ENCODE measurements around the gene ALDOA. TPM values are rescaled to one million over a fixed set of nuclear protein-coding genes. Genes with fewer than 3 reads are reported as not detected.
A peak's percentile ranks its signal among the peaks of the same experiment; 100 is the strongest.

Gene ALDOA
- total and polyA plus RNA-seq, 9 of the 15 experiments (the other 6 are each of a cell fraction or from before 2014, with no cell fraction given) = 311 to 2,224 (median 1,293) TPM

GRCh38 chr16:30083216-30084055 is 17.9 kb downstream of the ALDOA start:
- no peaks in the 10 kb centered on the region for H3K27me3 ChIP-seq (ENCODE audit: control insufficient read depth in 2 of 2, insufficient read depth in 2 of 2, low read length in 2 of 2)
- no peak for DNase-seq (ENCODE audit: extremely low read depth in 1 of 4, low spot score in 3 of 4)
- H2AFZ ChIP-seq (ENCODE audit: low read depth, low read length) = no peak overlapping the region
- CTCF ChIA-PET (ENCODE audit: low intra/inter-chr PET ratio) = no interaction called here
- no peaks in the 10 kb centered on the region for H4K20me1 ChIP-seq (replicated peaks; ENCODE audit: control insufficient read depth, insufficient read depth, low read length)
- 0 out of 4 replicates have a peak overlapping the region, but pooled peaks of 1 of the 2 experiments have one; percentile 11 for H3K9ac ChIP-seq (ENCODE audit: insufficient read depth in 1 of 2, low read depth in 2 of 2, low read length in 2 of 2)
- TF ChIP-seq POU5F1 (IDR thresholded peaks at IDR 0.05; ENCODE audit: borderline replicate concordance, low read depth, low read length, partially characterized antibody) = no peak
- no peak for TF ChIP-seq EP300 (IDR thresholded peaks at IDR 0.05; ENCODE audit: low read length)
- peak; percentile 34 for TF ChIP-seq RBFOX2 (IDR thresholded peaks at IDR 0.05; ENCODE audit: low read depth, low read length)
- no TSS peak for BruUV-seq (replicated peaks)
- peaks cover 78% of the 10 kb centered on the region; the same call in 2 of the 3 replicates for H3K36me3 ChIP-seq (ENCODE audit: control insufficient read depth, insufficient read depth, low read length)
- no peaks in the 10 kb centered on the region for H3K9me1 ChIP-seq (ENCODE audit: control insufficient read depth, insufficient read depth, low read length)
- peaks cover 0 to 25% of the 10 kb centered on the region in 2 experiments; a peak in 2 of 5 replicates for H3K4me1 ChIP-seq (replicated peaks in 1 of 2; ENCODE audit: control insufficient read depth in 2 of 2, insufficient read depth in 2 of 2, low read length in 2 of 2)
- in situ Hi-C loops (cut with MboI) (no loop called here), intact Hi-C loops (cut with micrococcal nuclease) (no loop called here)
- H3K4me2 ChIP-seq (ENCODE audit: insufficient read depth, low read length) = no peak overlapping the region
- FAIRE-seq = no peak
- H3K4me3 ChIP-seq = no peak overlapping the region
- POLR2A ChIA-PET = interaction anchor here (0.6 to 7.5 kb wide), 3 partner anchors 8 to 863 kb away, joined by 3 to 59 read pairs (median 3); partner anchors contain the start of gene TBX6
- no peak overlapping the region for H3K27ac ChIP-seq (ENCODE audit: extremely low read depth, low read depth, low read length)
- peaks cover 21% of the 10 kb centered on the region for H3K79me2 ChIP-seq (ENCODE audit: control insufficient read depth, insufficient read depth, low read length)
- WGBS (ENCODE audit: insufficient coverage, low coverage, missing lambda C conversion rate) = 98% methylated on average over 7 of the region's 24 CpGs
- no peak for ATAC-seq
- no peaks in the 10 kb centered on the region for H3K9me3 ChIP-seq (replicated peaks; ENCODE audit: control insufficient read depth, insufficient read depth, low read depth, low read length)

All from K562 (cell line).